Heart right ventricle (tissue), 16 donors: ENCODE results near the gene PLAU. TPM values are rescaled to one million over a fixed set of nuclear protein-coding genes. Genes with fewer than 3 reads are reported as not detected.
"Not testable (repeated sequence)": the region's sequence is repeated elsewhere in the genome, so short reads cannot be mapped to it uniquely, and the experiment has no call there.

Experiments
- ATAC-seq, 8 donors: fragments of 200-7000 bp; cut with Tn5 transposase; one replicate each; pipeline ENCODE4 v1.9.1; 2020; ENCODE audit warnings: mild to moderate bottlenecking in 8 of 8, moderate library complexity in 8 of 8, moderate number of reproducible peaks in 1 of 8
- DNase-seq, 2 donors: peaks; one replicate each; pipeline ENCODE4 v3.0.0-alpha.2; 2020
- H3K27ac ChIP-seq, 10 donors: fragments of 200-600 bp; sonication (generic) in 2 of 10; one replicate each; pipeline versions ENCODE4 v1.5.0 to v1.8.0; 2020 to 2022; ENCODE audit warnings: mild to moderate bottlenecking in 3 of 10
- H3K27me3 ChIP-seq, 7 donors: fragments of 200-600 bp; one replicate each; pipeline ENCODE4 v1.8.0; 2021 to 2022; ENCODE audit warnings: mild to moderate bottlenecking in 2 of 7
- H3K36me3 ChIP-seq, 9 donors: fragments of 200-600 bp; sonication (generic) in 1 of 9; one replicate each; pipeline versions ENCODE4 v1.5.0 to v1.8.0; 2020 to 2022; ENCODE audit warnings: mild to moderate bottlenecking in 2 of 9
- H3K4me1 ChIP-seq, 9 donors: fragments of 200-600 bp; sonication (generic) in 1 of 9; one replicate each; pipeline versions ENCODE4 v1.5.0 to v1.8.0; 2020 to 2022; ENCODE audit warnings: mild to moderate bottlenecking in 4 of 9
- H3K4me3 ChIP-seq, 10 donors: fragments of 200-600 bp; sonication (generic) in 2 of 10; one replicate each; pipeline versions ENCODE4 v1.5.0 to v1.8.0; 2020 to 2022; ENCODE audit warnings: mild to moderate bottlenecking in 7 of 10, moderate library complexity in 2 of 10
- H3K9me3 ChIP-seq, 11 donors: fragments of 200-600 bp in 10 of 11; sonication (generic) in 2 of 11; one replicate each; pipeline versions ENCODE4 v1.5.0 to v1.8.0; 2013 to 2022; ENCODE audit warnings: mild to moderate bottlenecking in 2 of 11, control low read depth in 1 of 11, moderate library complexity in 1 of 11
- WGBS, 2 donors: extraction: QIAGEN DNeasy Blood & Tissue Kit; methylation state at CpG; one replicate each; pipeline ENCODE4 v1.1.7; 2013; ENCODE audit warnings: inconsistent platforms in 1 of 2; 5-methylcytosine and 5-hydroxymethylcytosine counted together
- intact Hi-C, 10 donors: fragments of 100-400 bp; cut with DNase I; formaldehyde crosslinking; loops; one replicate each; pipeline versions ENCODE4 v1.11.1 to v1.14.2; 2022
- polyA plus RNA-seq, 2 donors: library from polyadenylated mRNA; stranded (reverse); fragments of 200-250 nt; gene quantifications; one replicate each; pipeline ENCODE4 v1.2.3, GENCODE V29; 2013
- total RNA-seq, 10 donors: library from RNA; stranded (reverse); fragmentation: NEBNext Ultra II Directional in 3 of 10; extraction: Animal tissue kit (Norgen Biotek cat#: 25700) in 3 of 10; gene quantifications; one replicate each; pipeline versions ENCODE4 v1.2.1 to v1.2.4, GENCODE V29; 2021 to 2023
- TF ChIP-seq, protein P1 (sequence below), 9 donors: fragments of 200-600 bp; sonication (generic) in 2 of 9; IDR thresholded peaks; one replicate each; pipeline versions ENCODE4 v1.5.0 to v1.8.0; 2021 to 2022; ENCODE audit warnings: antibody characterized with exemption in 9 of 9, mild to moderate bottlenecking in 5 of 9, moderate library complexity in 1 of 9
- donor health status: Arrhythmogenic right ventricular cardiomyopathy.
- donor health status: ischemic (EF 13 %, LVEDD 7.1; RV severe dilation, severe dysfunction).
- donor health status: healthy with polysubstance abuse.
- donor health status: DM: no; HTN: yes; CAD: no.
- donor health status: DM: no; HTN: no; CAD: no.
- donor health status: ischemic (EF 25% LVEDD 6.9; RV normal size, moderate dysfunction).
- donor health status: ischemic (EF 25% LVEDD 5.7; RV mildly dilated, moderate dysfunction).
- donor health status: healthy.
- donor health status: DM: yes; HTN: yes; CAD: no.
- donor health status: Ischemic cardiomyopathy.
- donor health status: ischemic (EF 35%, LVEDD 5.7; RV mildly dilated, moderate dysfunction).
- donor health status: nonischemic (EF 11% LVEDD 7.7; RV severe dilation, severe dysfunction).
- donor health status: DM: yes; HTN: yes; CAD: no.
- donor health status: PGD.
- donor health status: ischemic (EF 29% LVEDD 5.4; RV normal size, mild dysfunction).
- donor health status: nonischemic (EF 23%, LVEDD 6.1; RV moderate dilation, normal function).

Gene PLAU
- total and polyA plus RNA-seq, 12 donors, result 4.4 to 44.3 (median 9.1) TPM

DNA sequence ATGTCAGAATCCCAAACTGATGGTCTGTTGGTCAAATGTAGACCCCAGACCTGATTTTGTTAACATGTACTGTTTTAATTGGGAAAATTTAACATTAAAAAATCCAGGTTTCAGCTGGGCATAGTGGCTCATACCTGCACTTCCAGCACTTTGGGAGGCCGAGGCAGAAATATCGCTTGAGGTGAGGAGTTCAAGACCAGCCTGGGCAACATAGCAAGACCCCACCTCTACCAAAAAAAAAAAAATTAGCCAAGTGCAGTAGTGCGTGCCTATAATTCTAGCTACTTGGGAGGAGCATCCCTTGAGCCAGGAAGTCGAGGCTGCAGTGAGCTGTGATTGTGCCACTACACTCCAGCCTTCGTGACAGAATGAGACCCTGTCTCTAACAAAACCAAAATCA is 20.7 kb upstream of the PLAU start:
- intact Hi-C loops, result no loop called here

DNA sequence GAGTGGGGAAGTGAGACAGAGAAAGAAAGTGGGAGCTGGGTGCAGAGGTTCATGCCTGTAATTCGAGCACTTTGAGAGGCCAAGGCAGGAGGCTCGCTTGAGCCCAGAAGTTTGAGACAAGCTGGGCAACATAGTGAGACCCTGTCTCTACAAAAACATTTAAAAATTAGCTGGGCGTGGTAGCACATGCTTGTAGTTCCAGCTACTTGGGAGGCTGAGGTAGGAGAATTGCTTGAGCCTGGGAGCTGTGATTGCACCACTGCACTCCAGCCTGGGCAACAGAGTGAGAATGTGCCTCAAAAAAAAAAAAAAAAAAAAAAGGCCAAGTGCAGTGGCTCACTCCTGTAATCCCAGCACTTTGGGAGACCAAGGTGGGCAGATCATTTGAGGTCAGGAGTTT is 20.1 kb upstream of the PLAU start:
- 68 to 83% methylated on average over 3 of the region's 3 CpGs for WGBS, 2 donors
- H3K36me3 ChIP-seq, intact Hi-C loops, H3K27ac ChIP-seq, H3K27me3 ChIP-seq, H3K4me3 ChIP-seq, ATAC-seq, H3K9me3 ChIP-seq, DNase-seq: not testable (repeated sequence)
- H3K4me1 ChIP-seq, result peaks cover 26 to 42% (median 31%) of the 10 kb centered on the region in 9 donors

More for the DNA sequence above, 20.7 kb upstream of the PLAU start:
- Histone ChIP-seq H3K4me3 (no peak overlapping the region), H3K36me3 (no peaks in the 10 kb centered on the region), H3K27me3 (no peaks in the 10 kb centered on the region), H3K27ac (peak overlapping the region in 1 of 10 donors; percentile 87), H3K4me1 (peaks cover 26 to 43% (median 31%) of the 10 kb centered on the region in 9 donors), H3K9me3 (no peaks in the 10 kb centered on the region)
- 94 to 96% methylated on average over 5 of the region's 5 CpGs for WGBS, 2 donors
- TF ChIP-seq, protein P1, sequence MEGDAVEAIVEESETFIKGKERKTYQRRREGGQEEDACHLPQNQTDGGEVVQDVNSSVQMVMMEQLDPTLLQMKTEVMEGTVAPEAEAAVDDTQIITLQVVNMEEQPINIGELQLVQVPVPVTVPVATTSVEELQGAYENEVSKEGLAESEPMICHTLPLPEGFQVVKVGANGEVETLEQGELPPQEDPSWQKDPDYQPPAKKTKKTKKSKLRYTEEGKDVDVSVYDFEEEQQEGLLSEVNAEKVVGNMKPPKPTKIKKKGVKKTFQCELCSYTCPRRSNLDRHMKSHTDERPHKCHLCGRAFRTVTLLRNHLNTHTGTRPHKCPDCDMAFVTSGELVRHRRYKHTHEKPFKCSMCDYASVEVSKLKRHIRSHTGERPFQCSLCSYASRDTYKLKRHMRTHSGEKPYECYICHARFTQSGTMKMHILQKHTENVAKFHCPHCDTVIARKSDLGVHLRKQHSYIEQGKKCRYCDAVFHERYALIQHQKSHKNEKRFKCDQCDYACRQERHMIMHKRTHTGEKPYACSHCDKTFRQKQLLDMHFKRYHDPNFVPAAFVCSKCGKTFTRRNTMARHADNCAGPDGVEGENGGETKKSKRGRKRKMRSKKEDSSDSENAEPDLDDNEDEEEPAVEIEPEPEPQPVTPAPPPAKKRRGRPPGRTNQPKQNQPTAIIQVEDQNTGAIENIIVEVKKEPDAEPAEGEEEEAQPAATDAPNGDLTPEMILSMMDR (IDR thresholded peaks at IDR 0.05), result no peak
- DNase-seq, result no peak
- no peak for ATAC-seq

DNA sequence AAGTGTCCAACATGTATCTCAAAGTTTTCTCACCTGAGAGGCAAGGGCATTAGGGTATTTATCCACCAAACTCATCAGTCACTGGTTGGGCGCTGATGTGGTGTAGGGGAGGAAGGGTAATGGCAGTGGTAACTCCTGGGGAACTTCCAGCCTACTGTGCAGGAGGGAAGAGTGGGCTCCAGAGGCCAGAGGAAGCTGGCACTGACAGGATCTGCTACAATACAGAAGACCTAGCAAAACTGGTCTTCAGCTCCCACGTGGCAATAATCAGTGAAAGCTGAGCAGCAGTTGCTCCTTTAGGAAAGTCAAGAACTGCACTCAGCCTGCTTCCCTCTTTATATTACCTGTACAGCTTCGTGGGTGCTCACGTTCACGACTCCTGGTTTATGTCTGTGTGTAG is 19.4 kb upstream of the PLAU start:
- no peak for DNase-seq
- TF ChIP-seq, protein P1 (IDR thresholded peaks at IDR 0.05), result no peak
- intact Hi-C loops, result no loop called here
- Histone ChIP-seq H3K4me1 (peaks cover 21 to 35% (median 27%) of the 10 kb centered on the region in 9 donors), H3K9me3 (no peaks in the 10 kb centered on the region), H3K27me3 (no peaks in the 10 kb centered on the region), H3K4me3 (no peak overlapping the region), H3K27ac (no peak overlapping the region), H3K36me3 (no peaks in the 10 kb centered on the region)
- WGBS, 2 donors, result 80 to 84% methylated on average over 5 of the region's 5 CpGs
- no peak for ATAC-seq

DNA sequence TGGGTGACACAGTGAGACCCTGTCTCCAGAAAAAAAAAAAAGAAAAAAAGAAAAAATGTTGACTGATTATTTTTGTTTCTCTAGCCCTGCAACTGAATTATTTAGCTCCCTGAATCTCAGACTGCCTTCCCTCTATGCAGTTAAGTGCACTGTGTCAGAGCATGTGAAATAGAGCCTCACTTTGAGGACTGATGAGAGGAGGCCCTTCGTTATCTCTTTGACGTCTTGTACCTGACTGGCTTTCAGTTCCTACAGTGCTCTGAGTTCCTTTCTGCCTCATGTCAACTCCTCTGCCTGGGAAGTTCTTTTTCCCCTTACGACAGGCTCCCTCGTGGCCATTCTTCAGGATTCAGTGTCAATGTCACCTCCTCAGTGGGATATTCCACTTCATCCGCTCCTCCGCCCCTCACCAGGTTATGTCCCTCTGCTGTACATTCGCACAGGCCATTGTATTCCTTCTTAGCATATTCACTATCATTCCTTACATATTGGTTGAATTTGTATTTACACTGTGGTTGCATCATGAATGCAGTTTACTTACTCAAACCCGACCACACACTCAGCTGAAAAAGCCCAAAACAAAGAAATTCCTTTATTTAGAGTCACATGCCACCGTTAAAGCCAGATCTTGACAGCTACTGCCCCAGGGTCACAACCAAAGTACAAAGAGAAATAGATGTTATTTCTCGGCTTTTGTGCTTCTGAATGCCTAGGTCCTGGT is 18.5 kb upstream of the PLAU start:
- ATAC-seq, result no peak
- Histone ChIP-seq H3K36me3 (no peaks in the 10 kb centered on the region), H3K9me3 (no peaks in the 10 kb centered on the region), H3K27me3 (no peaks in the 10 kb centered on the region), H3K4me1 (peaks cover 14 to 26% (median 18%) of the 10 kb centered on the region in 9 donors), H3K27ac (no peak overlapping the region), H3K4me3 (no peak overlapping the region)
- no peak for DNase-seq
- whole genome bisulfite sequencing, 2 donors, result 76 to 80% methylated on average over 10 of the region's 10 CpGs
- intact Hi-C loops, result no loop called here
- TF ChIP-seq, protein P1 (IDR thresholded peaks at IDR 0.05), result no peak

DNA sequence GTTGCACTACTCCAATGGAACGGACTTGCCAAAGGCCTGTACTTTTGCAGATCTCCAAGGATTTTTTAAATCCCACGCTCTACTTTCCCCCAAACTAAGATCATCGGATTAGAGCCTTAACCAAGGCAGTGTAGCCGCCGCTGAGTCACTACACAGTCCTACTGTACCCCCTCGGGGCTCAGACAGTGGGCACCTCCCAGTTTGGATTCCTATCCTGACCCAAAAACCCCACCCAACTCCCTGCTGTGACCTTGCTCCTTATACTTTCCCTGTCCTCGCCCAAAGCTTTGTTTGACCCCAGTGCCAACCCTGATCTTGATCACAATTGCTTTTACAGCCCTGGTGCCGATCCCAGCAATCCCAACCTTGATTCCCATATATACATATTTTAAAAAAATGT is 17.5 kb upstream of the PLAU start:
- no peak for ATAC-seq
- H3K4me3 ChIP-seq, result no peak overlapping the region
- no peaks in the 10 kb centered on the region for H3K36me3 ChIP-seq
- 81 to 90% methylated on average over 8 of the region's 8 CpGs for WGBS, 2 donors
- peaks cover 5 to 18% (median 8%) of the 10 kb centered on the region in 9 donors for H3K4me1 ChIP-seq
- TF ChIP-seq, protein P1 (IDR thresholded peaks at IDR 0.05), result no peak
- H3K27ac ChIP-seq, result no peak overlapping the region
- H3K27me3 ChIP-seq, result no peaks in the 10 kb centered on the region
- no peak for DNase-seq
- intact Hi-C loops, result no loop called here
- H3K9me3 ChIP-seq, result no peaks in the 10 kb centered on the region
